T47D (cell line): Measurements from ENCODE around the gene ASXL1.
"Not testable (repeated sequence)": the region's sequence is repeated elsewhere in the genome, so short reads cannot be mapped to it uniquely, and the experiment has no call there.

ENCODE experiments used
- DNase-seq, 2 experiments: peaks; one replicate each; pipeline versions ENCODE4 v3.0.0 to v3.0.0-alpha.2; 2011 to 2012; ENCODE audit warnings: low read depth in 1 of 2, low spot score in 1 of 2
- JUND ChIP-seq: IDR thresholded peaks from 2 replicates; pipeline ENCODE4 v1.6.1; 2012; ENCODE audit warnings: low read depth
- in situ Hi-C: cut with HindIII; loops from 2 replicates; pipeline ENCODE4 v1.10.0; 2016; ENCODE audit warnings: low sequenced_read_pairs, low pct_unique_long_range_greater_than_20kb

ASXL1 gene

GRCh38 chr20:32460683-32461320 is 102.7 kb downstream of the ASXL1 start:
- no peak for DNase-seq
- TF ChIP-seq JUND: no peak
- in situ Hi-C loops: no loop called here

- in situ Hi-C loops: no loop called here
- TF ChIP-seq JUND: no peak
Measured at GRCh38 chr20:32461836-32462600, 103.9 kb downstream of the ASXL1 start.

GRCh38 chr20:32462900-32463641 is 104.9 kb downstream of the ASXL1 start:
- no peak for TF ChIP-seq JUND
- no peak for DNase-seq
- in situ Hi-C loops: no loop called here

More at GRCh38 chr20:32461836-32462600, 103.9 kb downstream of the ASXL1 start:
- DNase-seq: no peak

GRCh38 chr20:32463642-32464400 is 105.7 kb downstream of the ASXL1 start:
- DNase-seq: no peak
- no peak for TF ChIP-seq JUND
- in situ Hi-C loops: no loop called here

GRCh38 chr20:32464401-32465091 is 106.4 kb downstream of the ASXL1 start:
- DNase-seq: no peak
- in situ Hi-C loops: no loop called here
- TF ChIP-seq JUND: no peak

- in situ Hi-C loops: no loop called here
- TF ChIP-seq JUND: no peak
- no peak for DNase-seq
Measured at GRCh38 chr20:32465092-32465900, 107.2 kb downstream of the ASXL1 start.

- DNase-seq, in situ Hi-C loops: not testable (repeated sequence)
Measured at GRCh38 chr20:32465901-32466675, 108.0 kb downstream of the ASXL1 start.

- in situ Hi-C loops: no loop called here
Measured at GRCh38 chr20:32466739-32467505, 108.8 kb downstream of the ASXL1 start.

GRCh38 chr20:32467506-32468312 is 109.6 kb downstream of the ASXL1 start:
- no peak for DNase-seq
- no peak for TF ChIP-seq JUND
- in situ Hi-C loops: no loop called here

More at GRCh38 chr20:32466739-32467505, 108.8 kb downstream of the ASXL1 start:
- no peak for DNase-seq
- TF ChIP-seq JUND: no peak
